ENCODE measurements around the gene BPIFB2.

Gene BPIFB2

GRCh38 chr20:33008336-33009213 is 1.1 kb downstream of the BPIFB2 start:
- no peak for DNase-seq (ENCODE audit: low read depth in 2 of 2)

GRCh38 chr20:33009214-33010132 is 2.0 kb downstream of the BPIFB2 start:
- DNase-seq (ENCODE audit: low read depth in 2 of 2), result no peak

GRCh38 chr20:33010133-33010504 is 2.6 kb downstream of the BPIFB2 start:
- no peak for DNase-seq (ENCODE audit: low read depth in 2 of 2)

GRCh38 chr20:33010674-33011449 is 3.4 kb downstream of the BPIFB2 start:
- DNase-seq (ENCODE audit: low read depth in 2 of 2), result no peak

GRCh38 chr20:33012327-33013189 is 5.1 kb downstream of the BPIFB2 start:
- DNase-seq (ENCODE audit: low read depth in 2 of 2), result no peak

- no peak for DNase-seq (ENCODE audit: low read depth in 2 of 2)
Observed at GRCh38 chr20:33013701-33014326, 6.3 kb downstream of the BPIFB2 start.

- no peak for DNase-seq (ENCODE audit: low read depth in 2 of 2)
Observed at GRCh38 chr20:33014336-33015113, 7.0 kb downstream of the BPIFB2 start.

GRCh38 chr20:33015114-33015484 is 7.6 kb downstream of the BPIFB2 start:
- DNase-seq (ENCODE audit: low read depth in 2 of 2), result no peak

- DNase-seq (ENCODE audit: low read depth in 2 of 2), result no peak
Observed at GRCh38 chr20:33015700-33016580, 8.4 kb downstream of the BPIFB2 start.

- no peak for DNase-seq (ENCODE audit: low read depth in 2 of 2)
Observed at GRCh38 chr20:33016581-33017109, 9.1 kb downstream of the BPIFB2 start.

GRCh38 chr20:33017542-33017941 is 10.0 kb downstream of the BPIFB2 start:
- no peak for DNase-seq (ENCODE audit: low read depth in 2 of 2)

- DNase-seq (ENCODE audit: low read depth in 2 of 2), result no peak
Observed at GRCh38 chr20:33018169-33018931, 10.8 kb downstream of the BPIFB2 start.

- DNase-seq (ENCODE audit: low read depth in 2 of 2), result no peak
Observed at GRCh38 chr20:33019465-33020277, 12.2 kb downstream of the BPIFB2 start.

- no peak for DNase-seq (ENCODE audit: low read depth in 2 of 2)
Observed at GRCh38 chr20:33020278-33021161, 13.0 kb downstream of the BPIFB2 start.

GRCh38 chr20:33021879-33022278 is 14.4 kb downstream of the BPIFB2 start:
- DNase-seq (ENCODE audit: low read depth in 2 of 2), result no peak

GRCh38 chr20:33022289-33022688 is 14.8 kb downstream of the BPIFB2 start:
- DNase-seq (ENCODE audit: low read depth in 2 of 2), result no peak

Data from activated CD4-positive, alpha-beta T cell treated with anti-CD3 and anti-CD28 coated beads for 24 hours (primary cell).